Measurements from ENCODE around the gene NAPG. TPM values are rescaled to one million over a fixed set of nuclear protein-coding genes. Genes with fewer than 3 reads are reported as not detected.

NAPG gene
- total and polyA plus RNA-seq, 4 donors = 8.1 to 23.0 (median 14.6) TPM

GRCh38 chr18:10508591-10508990 is 17.2 kb upstream of the NAPG start:
- no peaks in the 10 kb centered on the region for H3K36me3 ChIP-seq (ENCODE audit: control insufficient read depth in 4 of 4, insufficient read depth in 3 of 4, low read depth in 1 of 4, low read length in 3 of 4)
- no peak for TF ChIP-seq JUND (IDR thresholded peaks at IDR 0.05)
- TF ChIP-seq SP1 (IDR thresholded peaks at IDR 0.05) = no peak
- no peak for TF ChIP-seq RXRA (IDR thresholded peaks at IDR 0.05)
- TF ChIP-seq MAX (IDR thresholded peaks at IDR 0.05) = no peak
- TF ChIP-seq NR2F2 (IDR thresholded peaks at IDR 0.05) = no peak
- TF ChIP-seq GABPA (IDR thresholded peaks at IDR 0.05 in 1 of 2, conservative IDR thresholded peaks at IDR 0.05 in 1 of 2) = no peak
- no peak for TF ChIP-seq HNF4G (IDR thresholded peaks at IDR 0.05)
- TF ChIP-seq ATF3 (IDR thresholded peaks at IDR 0.05) = no peak
- no peak for TF ChIP-seq EGR1 (IDR thresholded peaks at IDR 0.05; ENCODE audit: low read depth in 2 of 2)
- no peak for TF ChIP-seq FOXA1 (IDR thresholded peaks at IDR 0.05)
- H3K4me3 ChIP-seq (ENCODE audit: low read depth in 1 of 3, low read length in 3 of 3) = no peak overlapping the region
- H3K27me3 ChIP-seq (ENCODE audit: control insufficient read depth in 4 of 4, insufficient read depth in 4 of 4, low read length in 3 of 4) = no peaks in the 10 kb centered on the region
- DNase-seq (ENCODE audit: low spot score) = no peak
- no peak overlapping the region for H3K9ac ChIP-seq (ENCODE audit: low read depth in 1 of 2, low read length in 2 of 2)
- peaks cover 0 to 19% (median 4%) of the 10 kb centered on the region in 4 donors for H3K9me3 ChIP-seq (ENCODE audit: control insufficient read depth in 4 of 4, low read length in 3 of 4)
- no peak overlapping the region for H3K27ac ChIP-seq (ENCODE audit: low read depth in 1 of 2, low read length in 2 of 2)
- H3K4me1 ChIP-seq (ENCODE audit: control insufficient read depth in 4 of 4, insufficient read depth in 4 of 4, low read length in 3 of 4) = no peaks in the 10 kb centered on the region

- H3K4me3 ChIP-seq (ENCODE audit: low read depth in 1 of 3, low read length in 3 of 3) = no peak overlapping the region
- 72% methylated on average over 2 of the region's 2 CpGs for WGBS
Observed at GRCh38 chr18:10511236-10511635, 14.6 kb upstream of the NAPG start.

More at GRCh38 chr18:10511236-10511635, 14.6 kb upstream of the NAPG start:
- Histone ChIP-seq H3K36me3 (ENCODE audit: control insufficient read depth in 4 of 4, insufficient read depth in 3 of 4, low read depth in 1 of 4, low read length in 3 of 4) (no peaks in the 10 kb centered on the region), H3K9ac (ENCODE audit: low read depth in 1 of 2, low read length in 2 of 2) (no peak overlapping the region), H3K4me1 (ENCODE audit: control insufficient read depth in 4 of 4, insufficient read depth in 4 of 4, low read length in 3 of 4) (peaks cover 0 to 4% (median 2%) of the 10 kb centered on the region in 4 donors), H3K27ac (ENCODE audit: low read depth in 1 of 2, low read length in 2 of 2) (no peak overlapping the region), H3K27me3 (ENCODE audit: control insufficient read depth in 4 of 4, insufficient read depth in 4 of 4, low read length in 3 of 4) (no peaks in the 10 kb centered on the region), H3K9me3 (ENCODE audit: control insufficient read depth in 4 of 4, low read length in 3 of 4) (peaks cover 0 to 10% (median 2%) of the 10 kb centered on the region in 4 donors)
- DNase-seq (ENCODE audit: low spot score) = no peak
- no peak for TF ChIP-seq FOXA1 (IDR thresholded peaks at IDR 0.05)
- no peak for TF ChIP-seq RXRA (IDR thresholded peaks at IDR 0.05)
- no peak for TF ChIP-seq SP1 (IDR thresholded peaks at IDR 0.05)
- TF ChIP-seq JUND (IDR thresholded peaks at IDR 0.05) = no peak
- TF ChIP-seq ATF3 (IDR thresholded peaks at IDR 0.05) = no peak
- no peak for TF ChIP-seq HNF4G (IDR thresholded peaks at IDR 0.05)
- no peak for TF ChIP-seq HNF4A (conservative IDR thresholded peaks at IDR 0.05)
- no peak for TF ChIP-seq YY1 (IDR thresholded peaks at IDR 0.05)
- TF ChIP-seq FOXA2 (IDR thresholded peaks at IDR 0.05) = no peak
- no peak for TF ChIP-seq RAD21 (IDR thresholded peaks at IDR 0.05)
- TF ChIP-seq MAX (IDR thresholded peaks at IDR 0.05) = no peak
- no peak for TF ChIP-seq ZBTB33 (IDR thresholded peaks at IDR 0.05)
- no peak for TF ChIP-seq CTCF (IDR thresholded peaks at IDR 0.05; ENCODE audit: low read depth, low read length, missing input control)
- TF ChIP-seq NR2F2 (IDR thresholded peaks at IDR 0.05) = no peak
- TF ChIP-seq EGR1 (IDR thresholded peaks at IDR 0.05; ENCODE audit: low read depth in 2 of 2) = no peak
- no peak for TF ChIP-seq TAF1 (conservative IDR thresholded peaks at IDR 0.05)
- no peak for TF ChIP-seq GABPA (IDR thresholded peaks at IDR 0.05 in 1 of 2, conservative IDR thresholded peaks at IDR 0.05 in 1 of 2)
